A673 (cell line): Measurements from ENCODE around the gene LHFPL6.

Experiments used
- CTCF ChIP-seq: fragments of 300-800, 200-600 bp; sonication (generic); conservative IDR thresholded peaks from 2 replicates; pipeline ENCODE4 v1.5.1; 2017; ENCODE audit warnings: low read depth, mild to moderate bottlenecking, antibody characterized with exemption, low read length, moderate library complexity, mixed read lengths
- EZH2 ChIP-seq: fragments of 200-600 bp; sonication (generic); IDR thresholded peaks from 2 replicates; pipeline ENCODE4 v1.6.1; 2017; ENCODE audit warnings: borderline replicate concordance, low read depth, mild to moderate bottlenecking, mixed read lengths, antibody characterized with exemption, low read length; ENCODE audit not compliant: poor library complexity, severe bottlenecking

- TF ChIP-seq CTCF: no peak
- no peak for TF ChIP-seq EZH2
Measured at GRCh38 chr13:39597838-39598237, 5.2 kb downstream of the LHFPL6 start.
